Peyer's patch (tissue), 4 donors: Measurements from ENCODE around the gene OR5H2.

ENCODE experiments used
- POLR2A ChIP-seq, 2 donors: fragments of 450-650 bp; IDR thresholded peaks; one replicate each; pipeline ENCODE4 v1.5.1; 2017; ENCODE audit warnings: antibody characterized with exemption in 2 of 2, mild to moderate bottlenecking in 2 of 2, moderate library complexity in 2 of 2
- TF ChIP-seq, protein P1 (sequence below), 6 experiments: fragments of 450-650 bp in 4 of 6; fragments of 200-600 bp in 2 of 6; sonication (generic) in 1 of 6; IDR thresholded peaks; one replicate each; pipeline ENCODE4 v1.5.1; 2017 to 2019; ENCODE audit warnings: antibody characterized with exemption in 6 of 6, mild to moderate bottlenecking in 3 of 6, moderate library complexity in 1 of 6

DNA sequence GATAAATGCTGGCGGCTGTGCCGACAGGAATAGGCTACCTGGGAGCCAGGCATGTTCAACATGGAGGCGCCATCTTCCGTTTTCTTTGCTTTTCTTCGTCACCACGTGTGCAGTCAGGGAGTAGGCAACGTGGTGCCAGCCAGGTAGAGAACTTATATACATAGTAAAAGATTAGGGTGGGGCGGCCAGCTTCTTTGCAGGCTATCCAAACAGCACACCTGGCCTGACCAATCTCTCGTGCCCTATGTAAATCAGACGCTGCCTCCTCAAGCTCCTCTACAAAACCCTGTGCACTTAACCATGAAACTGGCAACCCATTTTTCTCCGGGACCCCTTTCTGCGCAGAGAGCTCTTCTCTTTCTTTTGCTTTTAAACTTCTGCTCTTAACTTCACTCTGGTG lies 42.8 kb downstream of the OR5H2 start:
- TF ChIP-seq, protein P1, sequence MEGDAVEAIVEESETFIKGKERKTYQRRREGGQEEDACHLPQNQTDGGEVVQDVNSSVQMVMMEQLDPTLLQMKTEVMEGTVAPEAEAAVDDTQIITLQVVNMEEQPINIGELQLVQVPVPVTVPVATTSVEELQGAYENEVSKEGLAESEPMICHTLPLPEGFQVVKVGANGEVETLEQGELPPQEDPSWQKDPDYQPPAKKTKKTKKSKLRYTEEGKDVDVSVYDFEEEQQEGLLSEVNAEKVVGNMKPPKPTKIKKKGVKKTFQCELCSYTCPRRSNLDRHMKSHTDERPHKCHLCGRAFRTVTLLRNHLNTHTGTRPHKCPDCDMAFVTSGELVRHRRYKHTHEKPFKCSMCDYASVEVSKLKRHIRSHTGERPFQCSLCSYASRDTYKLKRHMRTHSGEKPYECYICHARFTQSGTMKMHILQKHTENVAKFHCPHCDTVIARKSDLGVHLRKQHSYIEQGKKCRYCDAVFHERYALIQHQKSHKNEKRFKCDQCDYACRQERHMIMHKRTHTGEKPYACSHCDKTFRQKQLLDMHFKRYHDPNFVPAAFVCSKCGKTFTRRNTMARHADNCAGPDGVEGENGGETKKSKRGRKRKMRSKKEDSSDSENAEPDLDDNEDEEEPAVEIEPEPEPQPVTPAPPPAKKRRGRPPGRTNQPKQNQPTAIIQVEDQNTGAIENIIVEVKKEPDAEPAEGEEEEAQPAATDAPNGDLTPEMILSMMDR (IDR thresholded peaks at IDR 0.05) = no peak
- no peak for TF ChIP-seq POLR2A (IDR thresholded peaks at IDR 0.05)
